ENCODE measurements around the gene PDZK1IP1. TPM values are rescaled to one million over a fixed set of nuclear protein-coding genes. Genes with fewer than 3 reads are reported as not detected.

PDZK1IP1 gene
- total RNA-seq, 4 donors from 2014 or later: 0.78 to 13.0 TPM; not detected in 2

- ATAC-seq: no peak
- no peak overlapping the region for H3K27ac ChIP-seq
- H3K36me3 ChIP-seq: peaks cover 0 to 5% of the 10 kb centered on the region in 2 donors
- peaks cover 18% of the 10 kb centered on the region for H3K27me3 ChIP-seq
- H3K9me3 ChIP-seq: no peaks in the 10 kb centered on the region
- no peak overlapping the region for H3K4me3 ChIP-seq
- TF ChIP-seq POLR2AphosphoS5 (IDR thresholded peaks at IDR 0.05): no peak
- TF ChIP-seq, protein P1, sequence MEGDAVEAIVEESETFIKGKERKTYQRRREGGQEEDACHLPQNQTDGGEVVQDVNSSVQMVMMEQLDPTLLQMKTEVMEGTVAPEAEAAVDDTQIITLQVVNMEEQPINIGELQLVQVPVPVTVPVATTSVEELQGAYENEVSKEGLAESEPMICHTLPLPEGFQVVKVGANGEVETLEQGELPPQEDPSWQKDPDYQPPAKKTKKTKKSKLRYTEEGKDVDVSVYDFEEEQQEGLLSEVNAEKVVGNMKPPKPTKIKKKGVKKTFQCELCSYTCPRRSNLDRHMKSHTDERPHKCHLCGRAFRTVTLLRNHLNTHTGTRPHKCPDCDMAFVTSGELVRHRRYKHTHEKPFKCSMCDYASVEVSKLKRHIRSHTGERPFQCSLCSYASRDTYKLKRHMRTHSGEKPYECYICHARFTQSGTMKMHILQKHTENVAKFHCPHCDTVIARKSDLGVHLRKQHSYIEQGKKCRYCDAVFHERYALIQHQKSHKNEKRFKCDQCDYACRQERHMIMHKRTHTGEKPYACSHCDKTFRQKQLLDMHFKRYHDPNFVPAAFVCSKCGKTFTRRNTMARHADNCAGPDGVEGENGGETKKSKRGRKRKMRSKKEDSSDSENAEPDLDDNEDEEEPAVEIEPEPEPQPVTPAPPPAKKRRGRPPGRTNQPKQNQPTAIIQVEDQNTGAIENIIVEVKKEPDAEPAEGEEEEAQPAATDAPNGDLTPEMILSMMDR (IDR thresholded peaks at IDR 0.05): no peak
- WGBS, 2 donors (ENCODE audit: low coverage in 1 of 2): 77 to 78% methylated on average over 8 to 12 of the region's 12 CpGs
- peaks cover 0 to 5% (median 0%) of the 10 kb centered on the region in 3 donors for H3K4me1 ChIP-seq
These were observed 26.6 kb upstream of the PDZK1IP1 start for GRCh38 chr1:47216278-47217059.

DNA sequence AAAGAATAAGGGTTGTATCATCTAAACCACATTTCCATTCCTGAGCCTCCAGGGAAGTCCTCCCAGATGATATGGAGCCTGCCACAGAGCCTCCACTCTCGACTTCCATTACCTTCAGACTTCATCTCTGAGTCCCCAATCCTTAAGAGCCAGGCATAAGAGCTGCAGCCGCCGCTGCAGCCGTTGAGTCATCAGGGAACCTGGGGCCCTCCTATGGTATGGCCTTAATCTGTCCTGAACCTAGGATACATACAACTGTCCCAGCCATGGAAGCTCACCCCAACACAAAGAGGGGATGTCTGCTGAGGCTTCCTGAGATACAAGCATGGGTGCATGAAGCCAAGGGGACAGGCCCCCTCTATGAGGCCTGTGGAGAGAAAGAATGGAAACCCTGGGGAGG, 25.9 kb upstream of the PDZK1IP1 start:
- TF ChIP-seq, protein P1 (IDR thresholded peaks at IDR 0.05): no peak
- no peak for TF ChIP-seq POLR2AphosphoS5 (IDR thresholded peaks at IDR 0.05)
- TF ChIP-seq POLR2A (IDR thresholded peaks at IDR 0.05): no peak
- TF ChIP-seq EP300 (IDR thresholded peaks at IDR 0.05): no peak
- no peak overlapping the region for H3K27ac ChIP-seq
- ATAC-seq: no peak
- no peak overlapping the region for H3K4me3 ChIP-seq
- H3K4me1 ChIP-seq: peaks cover 0 to 5% (median 0%) of the 10 kb centered on the region in 3 donors
- H3K9me3 ChIP-seq: no peaks in the 10 kb centered on the region
- peaks cover 16% of the 10 kb centered on the region for H3K27me3 ChIP-seq
- peaks cover 0 to 5% of the 10 kb centered on the region in 2 donors for H3K36me3 ChIP-seq
- WGBS, 2 donors (ENCODE audit: low coverage in 1 of 2): 93% methylated on average over 4 of the region's 4 CpGs; no CpG with 5 or more reads in 1 of the 2 donors

DNA sequence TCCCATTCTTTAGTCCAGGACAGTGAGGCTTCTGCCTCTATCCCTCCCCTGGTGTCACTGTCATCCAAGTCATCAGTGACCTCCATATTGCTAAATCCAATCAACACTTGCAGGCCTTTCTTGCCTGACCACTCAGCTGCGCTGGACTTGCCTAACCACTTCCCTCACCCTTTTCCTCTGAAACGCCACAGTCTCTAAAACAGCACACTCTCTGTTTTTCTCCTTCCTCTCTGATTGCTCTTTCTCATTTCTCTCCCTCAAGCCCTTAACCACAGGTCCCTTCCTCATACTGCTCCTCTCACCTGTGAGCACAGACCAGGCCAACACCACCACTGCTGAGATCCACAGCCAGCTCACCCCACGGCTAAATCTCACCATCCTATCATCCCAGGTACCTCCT, 24.7 kb upstream of the PDZK1IP1 start:
- ATAC-seq: no peak
- TF ChIP-seq POLR2A (IDR thresholded peaks at IDR 0.05) (no peak), POLR2AphosphoS5 (IDR thresholded peaks at IDR 0.05) (no peak), EP300 (IDR thresholded peaks at IDR 0.05) (no peak)
- TF ChIP-seq, protein P1 (IDR thresholded peaks at IDR 0.05): no peak
- Histone ChIP-seq H3K36me3 (peaks cover 0 to under 1% of the 10 kb centered on the region in 2 donors), H3K4me1 (peaks cover 0 to 5% (median 0%) of the 10 kb centered on the region in 3 donors), H3K4me3 (no peak overlapping the region), H3K9me3 (no peaks in the 10 kb centered on the region), H3K27ac (no peak overlapping the region), H3K27me3 (peaks cover 21% of the 10 kb centered on the region)
- WGBS, 2 donors (ENCODE audit: low coverage in 1 of 2): 63 to 100% methylated on average over 1 to 2 of the region's 3 CpGs

DNA sequence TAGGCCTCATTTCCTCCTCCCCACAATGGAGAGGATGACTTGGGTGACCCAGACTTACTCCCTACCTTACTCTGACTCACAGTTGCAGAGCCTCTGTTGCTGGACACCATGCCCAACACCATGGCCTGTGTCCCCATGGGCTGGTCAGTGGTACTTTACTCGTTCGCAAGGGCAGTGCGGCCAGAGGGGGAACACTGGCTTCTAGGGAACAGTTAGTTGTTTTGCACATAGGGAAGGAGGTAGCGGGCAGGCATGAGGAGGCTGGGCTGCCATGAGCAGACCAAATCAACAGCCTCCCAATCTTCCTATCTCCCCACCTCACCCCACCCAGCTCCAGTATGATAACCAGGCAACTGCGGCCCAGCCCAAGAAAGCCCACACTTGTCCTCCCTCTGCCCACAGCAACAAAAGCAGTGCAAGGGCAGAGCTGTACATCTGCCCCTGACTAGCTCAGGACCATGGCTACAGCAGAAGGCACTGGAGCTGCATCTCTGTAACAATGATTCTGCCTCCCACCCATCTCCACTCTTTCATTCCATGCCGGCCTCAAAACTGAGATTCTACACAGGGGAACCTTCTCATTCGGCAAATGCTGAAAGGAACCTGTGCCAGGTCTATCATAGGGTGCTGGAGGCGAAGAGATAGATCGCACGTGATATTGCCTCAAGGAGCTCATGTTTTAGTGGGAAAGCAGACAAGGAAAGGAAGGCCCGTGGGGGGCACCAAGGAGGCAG, 23.6 kb upstream of the PDZK1IP1 start:
- H3K27me3 ChIP-seq: peaks cover 32% of the 10 kb centered on the region
- WGBS, 2 donors (ENCODE audit: low coverage in 1 of 2): 87% methylated on average over 4 of the region's 11 CpGs; no CpG with 5 or more reads in 1 of the 2 donors
- H3K9me3 ChIP-seq: no peaks in the 10 kb centered on the region
- TF ChIP-seq POLR2A (IDR thresholded peaks at IDR 0.05): no peak
- TF ChIP-seq, protein P1 (IDR thresholded peaks at IDR 0.05): no peak
- no peak for TF ChIP-seq POLR2AphosphoS5 (IDR thresholded peaks at IDR 0.05)
- TF ChIP-seq EP300 (IDR thresholded peaks at IDR 0.05): no peak
- H3K4me1 ChIP-seq: peaks cover 0 to 5% (median 0%) of the 10 kb centered on the region in 3 donors
- peak overlapping the region in 1 of 4 donors; percentile 31 for H3K27ac ChIP-seq
- ATAC-seq: no peak
- no peak overlapping the region for H3K4me3 ChIP-seq
- no peaks in the 10 kb centered on the region for H3K36me3 ChIP-seq

Data from gastroesophageal sphincter (tissue), 4 donors.